PC-3 (cell line): ENCODE measurements around the gene GAPDH.

Source experiments
- CTCF ChIP-seq: fragments of 300-600 bp; sonication (generic); conservative IDR thresholded peaks from 2 replicates; pipeline ENCODE4 v1.5.1; 2017; ENCODE audit warnings: antibody characterized with exemption, low read depth, mild to moderate bottlenecking, low read length
- EZH2 ChIP-seq: fragments of 300-600 bp; sonication (generic); IDR thresholded peaks from one replicate; pipeline ENCODE4 v1.6.1; 2017; ENCODE audit warnings: antibody characterized with exemption, mild to moderate bottlenecking, low read length; ENCODE audit not compliant: unreplicated experiment
- EZH2phosphoT487 ChIP-seq: fragments of 300-600 bp; sonication (generic); IDR thresholded peaks from 2 replicates; pipeline ENCODE4 v1.6.1; 2018; ENCODE audit warnings: mild to moderate bottlenecking, antibody characterized with exemption, low read length, borderline replicate concordance

DNA sequence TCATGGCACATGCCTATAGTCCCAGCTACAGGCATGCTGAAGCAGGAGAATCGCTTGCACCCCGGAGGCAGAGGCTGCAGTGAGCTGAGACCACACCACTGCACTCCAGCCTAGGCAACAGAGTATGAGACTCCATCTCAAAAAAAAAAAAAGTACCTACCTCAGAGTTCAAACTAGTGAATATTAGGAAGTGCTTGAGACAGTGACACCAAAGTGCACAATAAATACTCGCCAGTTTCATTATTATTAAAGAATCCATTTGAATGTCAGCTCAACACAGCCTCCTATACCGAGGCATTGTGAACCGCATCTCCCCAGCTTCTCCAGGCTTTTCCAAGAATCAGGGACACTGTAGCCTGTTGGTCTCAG is 5.0 kb downstream of the GAPDH start:
- TF ChIP-seq CTCF: no peak
- no peak for TF ChIP-seq EZH2phosphoT487
- no peak for TF ChIP-seq EZH2
